Measurements from ENCODE around the gene CARD14.
"Not testable (repeated sequence)": the region's sequence is repeated elsewhere in the genome, so short reads cannot be mapped to it uniquely, and the experiment has no call there.

Gene CARD14

GRCh38 chr17:80229011-80229410, 59.2 kb downstream of the CARD14 start:
- no peak for DNase-seq

GRCh38 chr17:80232438-80232837, 62.6 kb downstream of the CARD14 start:
- DNase-seq, result no peak

DNA sequence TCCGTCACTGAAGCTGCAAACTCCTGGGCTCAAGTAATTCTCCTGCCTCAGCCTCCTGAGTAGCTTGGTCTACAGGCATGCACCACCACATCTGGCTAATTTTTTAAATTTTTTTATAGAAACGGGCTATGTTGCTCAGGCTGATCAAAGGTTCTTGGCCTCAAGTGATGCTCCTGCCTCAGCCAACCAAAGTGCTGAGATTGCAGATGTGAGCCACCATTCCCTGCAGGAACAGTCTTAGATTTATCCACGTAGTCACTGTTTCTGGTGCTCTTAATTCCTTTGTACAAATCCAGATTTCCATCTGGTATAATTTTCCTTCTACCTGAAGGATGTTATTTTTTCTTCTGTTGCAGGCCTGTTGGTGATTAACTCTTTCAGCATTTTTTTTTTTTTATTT, 63.4 kb downstream of the CARD14 start:
- DNase-seq, result no peak

DNA sequence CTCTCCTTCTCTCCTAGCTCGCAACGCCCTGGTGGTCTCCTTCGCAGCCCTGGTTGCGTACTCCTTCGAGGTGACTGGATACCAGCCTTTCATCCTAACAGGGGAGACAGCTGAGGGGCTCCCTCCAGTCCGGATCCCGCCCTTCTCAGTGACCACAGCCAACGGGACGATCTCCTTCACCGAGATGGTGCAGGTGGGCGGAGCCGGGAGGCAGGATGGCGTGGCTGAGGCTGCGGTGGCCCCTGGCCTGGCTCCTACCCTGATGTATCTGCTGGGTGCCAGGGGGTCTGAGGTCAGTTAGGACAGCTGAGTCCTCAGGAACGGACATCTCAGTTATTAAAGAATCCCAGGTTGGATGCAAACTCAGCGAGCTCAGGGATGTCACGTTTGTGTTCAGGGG, 67.1 kb downstream of the CARD14 start:
- DNase-seq, result no peak

DNA sequence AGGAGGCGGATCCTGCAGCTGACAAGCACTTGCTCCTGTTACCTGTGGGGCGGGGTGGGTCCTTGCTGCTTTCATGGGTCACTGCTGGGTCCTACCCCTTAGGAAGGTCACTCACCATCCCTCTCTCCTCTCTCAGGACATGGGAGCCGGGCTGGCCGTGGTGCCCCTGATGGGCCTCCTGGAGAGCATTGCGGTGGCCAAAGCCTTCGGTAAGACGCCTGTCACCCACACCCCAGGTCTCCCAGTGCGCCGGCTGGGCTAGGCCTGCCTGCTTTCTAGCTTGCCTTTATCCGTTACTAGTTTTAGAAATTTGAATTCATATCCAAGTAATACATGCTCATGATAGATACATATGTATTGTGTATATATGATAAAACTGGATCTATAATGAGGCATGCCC, 67.6 kb downstream of the CARD14 start:
- DNase-seq, result no peak

GRCh38 chr17:80242505-80242904, 72.7 kb downstream of the CARD14 start:
- no peak for DNase-seq

GRCh38 chr17:80243526-80244433, 74.0 kb downstream of the CARD14 start:
- no peak for DNase-seq

- not testable (repeated sequence) for DNase-seq
Measured at GRCh38 chr17:80244448-80244847, 74.6 kb downstream of the CARD14 start.

GRCh38 chr17:80244871-80245509, 75.2 kb downstream of the CARD14 start:
- DNase-seq, result no peak

DNA sequence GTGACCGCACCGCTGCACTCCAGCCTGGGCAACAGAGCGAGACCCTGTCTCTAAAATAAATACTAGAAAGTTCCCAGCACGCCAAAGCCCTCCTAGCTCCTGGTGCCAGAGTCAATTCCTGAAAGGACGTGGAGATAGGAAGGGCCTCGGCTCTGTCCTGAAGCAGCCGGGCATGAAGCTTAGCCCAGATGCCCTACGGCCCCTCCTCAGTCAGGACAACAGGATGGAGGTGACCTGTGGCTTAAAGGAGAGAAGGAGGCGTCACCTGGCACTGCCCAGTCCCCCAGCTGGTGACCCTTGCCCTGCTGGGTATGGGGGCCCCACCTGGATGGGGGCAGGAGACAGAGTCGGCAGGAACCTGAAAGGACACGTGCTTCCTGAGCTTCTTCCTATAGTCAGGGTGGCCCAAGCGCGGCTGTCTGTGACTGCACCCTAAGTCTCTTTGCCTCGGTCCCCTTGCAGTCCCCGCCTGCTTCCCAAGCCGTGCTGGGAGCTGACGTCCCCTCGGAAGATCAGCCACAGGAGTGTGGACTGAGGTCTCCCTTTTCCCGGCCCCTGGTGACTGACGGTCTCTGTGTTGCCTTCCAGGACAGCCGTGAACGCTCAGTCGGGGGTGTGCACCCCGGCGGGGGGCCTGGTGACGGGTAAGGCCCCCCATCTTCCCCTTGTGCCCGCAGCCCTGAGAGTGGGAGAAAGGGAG, 75.9 kb downstream of the CARD14 start:
- DNase-seq, result no peak

GRCh38 chr17:80246266-80246681, 76.4 kb downstream of the CARD14 start:
- no peak for DNase-seq

- no peak for DNase-seq
Measured at GRCh38 chr17:80246726-80247125, 76.9 kb downstream of the CARD14 start.

- DNase-seq, result no peak
Measured at GRCh38 chr17:80247561-80247960, 77.7 kb downstream of the CARD14 start.

GRCh38 chr17:80248001-80248893, 78.4 kb downstream of the CARD14 start:
- DNase-seq, result no peak

DNA sequence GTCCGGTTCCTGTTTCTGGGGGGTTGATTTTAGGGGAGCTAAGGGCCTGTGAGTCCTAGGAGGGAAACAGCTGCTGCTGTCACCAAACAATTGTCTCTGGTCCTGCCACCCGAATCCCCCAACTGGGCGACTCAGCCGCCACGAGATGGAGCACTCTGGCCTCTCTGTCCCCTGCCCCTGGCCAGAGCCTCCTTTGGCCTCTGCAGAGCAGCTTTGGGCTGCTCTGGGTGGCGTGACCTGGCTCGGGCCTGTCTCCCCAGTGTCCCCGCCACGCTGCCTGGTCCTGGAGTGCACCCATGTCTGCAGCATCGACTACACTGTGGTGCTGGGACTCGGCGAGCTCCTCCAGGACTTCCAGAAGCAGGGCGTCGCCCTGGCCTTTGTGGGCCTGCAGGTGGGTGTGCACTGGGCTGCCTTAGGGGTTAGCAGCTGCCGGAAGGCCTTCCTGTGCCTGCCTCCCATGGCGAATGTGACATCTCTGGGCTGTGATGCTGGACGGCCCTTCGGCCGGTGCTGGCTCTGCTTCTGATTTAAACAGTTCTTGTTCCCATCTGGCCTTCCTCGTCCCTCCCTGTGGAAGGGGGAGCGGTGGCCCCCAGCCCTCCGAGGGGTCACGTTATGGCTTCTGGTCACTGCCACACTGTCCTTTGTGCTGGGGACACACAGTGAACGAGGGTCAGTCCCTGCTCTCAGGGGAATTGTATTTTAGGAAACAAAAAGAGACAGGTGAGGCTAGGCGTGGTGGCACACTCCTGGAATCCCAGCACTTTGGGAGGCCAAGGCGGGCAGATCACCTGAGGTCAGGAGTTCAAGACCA, 79.3 kb downstream of the CARD14 start:
- DNase-seq, result no peak

GRCh38 chr17:80251966-80252365, 82.1 kb downstream of the CARD14 start:
- DNase-seq, result no peak

DNA sequence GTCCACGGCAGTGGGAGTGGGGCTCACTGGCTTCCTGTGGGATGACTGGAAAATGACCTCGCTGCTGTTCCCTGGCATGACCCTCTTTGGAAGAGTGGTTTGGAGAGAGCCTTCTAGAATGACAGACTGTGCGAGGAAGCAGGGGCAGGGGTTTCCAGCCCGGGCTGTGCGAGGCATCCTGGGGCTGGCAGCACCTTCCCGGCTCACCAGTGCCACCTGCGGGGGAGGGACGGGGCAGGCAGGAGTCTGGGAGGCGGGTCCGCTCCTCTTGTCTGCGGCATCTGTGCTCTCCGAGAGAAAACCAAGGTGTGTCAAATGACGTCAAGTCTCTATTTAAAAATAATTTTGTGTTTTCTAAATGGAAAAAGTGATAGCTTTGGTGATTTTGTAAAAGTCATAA, 83.0 kb downstream of the CARD14 start:
- DNase-seq, result peak; percentile 94

DNA sequence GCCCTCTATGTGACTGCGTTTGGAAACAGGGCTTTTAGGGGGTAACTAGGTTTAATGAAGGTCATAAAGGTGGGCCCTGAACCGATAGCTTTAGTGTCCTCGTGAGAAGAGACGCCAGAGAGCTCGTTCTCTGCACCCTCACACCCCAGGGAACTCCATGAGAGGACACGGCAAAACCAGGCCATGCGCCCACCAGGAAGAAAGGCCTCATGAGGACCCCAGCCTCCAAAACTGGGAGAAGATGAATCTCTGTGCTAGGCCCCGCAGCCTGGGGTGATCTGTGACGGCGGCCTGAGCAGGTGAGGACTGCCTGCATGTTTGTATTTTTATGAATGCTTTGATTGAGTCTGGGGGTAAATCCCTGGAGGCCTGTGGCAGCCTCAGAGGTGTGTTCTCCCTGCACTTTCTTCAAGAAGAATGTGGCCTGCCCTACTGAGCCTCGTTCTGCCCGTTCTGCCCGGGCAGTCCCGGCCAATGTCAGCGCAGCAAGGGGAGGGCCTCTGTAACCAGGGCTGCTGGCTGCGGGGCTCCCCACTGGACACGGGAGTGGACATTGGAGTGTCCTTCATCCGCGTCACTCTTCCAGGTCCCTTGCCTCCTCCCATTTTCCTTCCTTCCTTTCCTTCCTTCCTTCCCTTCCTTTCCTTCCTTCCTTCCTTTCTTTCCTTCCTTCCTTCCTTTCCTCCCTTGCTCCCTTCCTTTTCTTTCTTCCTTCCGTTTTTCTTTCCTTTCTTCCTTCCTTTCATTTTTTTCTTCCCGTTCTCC, 84.0 kb downstream of the CARD14 start:
- no peak for DNase-seq

DNA sequence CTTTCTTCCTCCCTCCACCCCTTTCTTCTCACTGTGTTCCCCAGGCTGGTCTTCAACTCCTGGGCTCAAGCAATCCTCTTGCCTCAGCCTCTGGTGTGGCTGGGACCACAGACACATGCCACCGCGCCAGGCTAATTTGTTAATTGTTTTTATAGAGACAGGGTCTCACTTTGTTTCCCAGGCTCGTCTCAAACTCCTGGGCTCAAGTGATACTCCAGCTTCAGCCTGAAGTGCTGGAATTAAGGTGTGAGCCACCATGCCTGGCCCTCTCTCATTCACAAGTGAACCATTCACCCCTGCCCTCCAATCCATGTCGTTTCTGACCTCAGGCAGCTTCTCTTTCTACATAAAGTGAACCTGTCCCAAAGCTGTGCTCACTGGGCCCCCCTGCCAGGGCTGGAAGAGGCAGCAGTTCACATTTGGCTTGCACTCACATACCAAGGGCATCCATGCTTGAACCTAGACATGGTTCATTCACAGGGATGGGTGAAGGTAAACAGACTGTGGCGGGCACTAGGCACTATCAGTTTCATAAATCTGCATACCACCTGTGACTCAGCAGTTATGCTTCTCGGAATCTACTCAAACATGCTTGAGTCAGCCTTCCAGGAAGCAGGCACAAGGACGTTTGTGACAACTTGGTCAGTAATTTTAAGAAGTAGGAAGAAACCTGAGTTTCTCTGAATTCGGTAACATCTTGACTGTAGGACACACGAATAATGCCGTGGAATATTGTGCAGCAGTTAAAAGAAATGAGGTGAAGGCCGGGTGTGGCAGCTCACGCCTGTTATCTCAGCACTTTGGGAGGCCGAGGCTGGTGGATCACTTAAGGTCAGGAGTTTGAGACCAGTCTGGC, 84.8 kb downstream of the CARD14 start:
- DNase-seq, result peak; percentile 53

GRCh38 chr17:80256034-80256350, 86.2 kb downstream of the CARD14 start:
- no peak for DNase-seq
